Measurements from ENCODE around the gene TTLL5.

The TTLL5 gene

DNA sequence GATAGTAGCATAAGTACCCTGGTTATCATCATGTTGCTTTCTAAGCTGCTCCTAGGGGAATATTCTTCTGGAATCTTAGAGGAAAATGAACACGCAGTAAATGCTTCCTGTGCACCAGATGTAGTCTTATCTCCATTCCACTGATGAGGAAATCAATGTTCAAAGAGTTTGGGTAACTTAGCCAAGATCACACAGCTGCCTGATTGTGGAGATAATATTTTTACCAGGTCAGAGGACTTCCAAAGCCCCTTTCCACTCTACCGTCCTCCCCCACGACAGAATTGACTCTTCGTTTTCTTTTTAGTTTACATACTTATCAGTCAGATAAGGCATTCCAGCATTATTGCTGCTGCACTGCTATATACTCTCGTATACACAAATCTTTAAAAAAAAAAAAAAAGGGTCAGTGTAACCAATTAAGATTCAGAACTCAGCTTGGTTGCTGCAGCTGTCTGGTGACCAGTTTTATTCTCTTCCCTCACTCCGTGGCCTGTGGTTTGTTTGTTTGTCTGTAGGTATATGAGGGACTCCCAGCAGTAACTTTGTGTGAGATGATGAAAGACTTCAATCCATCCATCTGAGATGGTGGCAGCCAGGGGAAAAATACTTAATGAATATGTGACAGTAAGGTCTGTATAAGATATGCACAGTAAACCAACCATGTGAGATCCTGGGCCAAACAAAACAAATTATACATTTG, 210.3 kb downstream of the TTLL5 start:
- TF ChIP-seq GABPA (IDR thresholded peaks at IDR 0.05; ENCODE audit: low read depth) (no peak), SPI1 (IDR thresholded peaks at IDR 0.05; ENCODE audit: borderline replicate concordance, low read depth) (no peak), POLR2AphosphoS5 (IDR thresholded peaks at IDR 0.05; ENCODE audit: low read depth) (no peak)
- TF ChIP-seq, protein P1, sequence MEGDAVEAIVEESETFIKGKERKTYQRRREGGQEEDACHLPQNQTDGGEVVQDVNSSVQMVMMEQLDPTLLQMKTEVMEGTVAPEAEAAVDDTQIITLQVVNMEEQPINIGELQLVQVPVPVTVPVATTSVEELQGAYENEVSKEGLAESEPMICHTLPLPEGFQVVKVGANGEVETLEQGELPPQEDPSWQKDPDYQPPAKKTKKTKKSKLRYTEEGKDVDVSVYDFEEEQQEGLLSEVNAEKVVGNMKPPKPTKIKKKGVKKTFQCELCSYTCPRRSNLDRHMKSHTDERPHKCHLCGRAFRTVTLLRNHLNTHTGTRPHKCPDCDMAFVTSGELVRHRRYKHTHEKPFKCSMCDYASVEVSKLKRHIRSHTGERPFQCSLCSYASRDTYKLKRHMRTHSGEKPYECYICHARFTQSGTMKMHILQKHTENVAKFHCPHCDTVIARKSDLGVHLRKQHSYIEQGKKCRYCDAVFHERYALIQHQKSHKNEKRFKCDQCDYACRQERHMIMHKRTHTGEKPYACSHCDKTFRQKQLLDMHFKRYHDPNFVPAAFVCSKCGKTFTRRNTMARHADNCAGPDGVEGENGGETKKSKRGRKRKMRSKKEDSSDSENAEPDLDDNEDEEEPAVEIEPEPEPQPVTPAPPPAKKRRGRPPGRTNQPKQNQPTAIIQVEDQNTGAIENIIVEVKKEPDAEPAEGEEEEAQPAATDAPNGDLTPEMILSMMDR (IDR thresholded peaks at IDR 0.05; ENCODE audit: insufficient read depth, low read length) = no peak
- TF ChIP-seq, protein P2, sequence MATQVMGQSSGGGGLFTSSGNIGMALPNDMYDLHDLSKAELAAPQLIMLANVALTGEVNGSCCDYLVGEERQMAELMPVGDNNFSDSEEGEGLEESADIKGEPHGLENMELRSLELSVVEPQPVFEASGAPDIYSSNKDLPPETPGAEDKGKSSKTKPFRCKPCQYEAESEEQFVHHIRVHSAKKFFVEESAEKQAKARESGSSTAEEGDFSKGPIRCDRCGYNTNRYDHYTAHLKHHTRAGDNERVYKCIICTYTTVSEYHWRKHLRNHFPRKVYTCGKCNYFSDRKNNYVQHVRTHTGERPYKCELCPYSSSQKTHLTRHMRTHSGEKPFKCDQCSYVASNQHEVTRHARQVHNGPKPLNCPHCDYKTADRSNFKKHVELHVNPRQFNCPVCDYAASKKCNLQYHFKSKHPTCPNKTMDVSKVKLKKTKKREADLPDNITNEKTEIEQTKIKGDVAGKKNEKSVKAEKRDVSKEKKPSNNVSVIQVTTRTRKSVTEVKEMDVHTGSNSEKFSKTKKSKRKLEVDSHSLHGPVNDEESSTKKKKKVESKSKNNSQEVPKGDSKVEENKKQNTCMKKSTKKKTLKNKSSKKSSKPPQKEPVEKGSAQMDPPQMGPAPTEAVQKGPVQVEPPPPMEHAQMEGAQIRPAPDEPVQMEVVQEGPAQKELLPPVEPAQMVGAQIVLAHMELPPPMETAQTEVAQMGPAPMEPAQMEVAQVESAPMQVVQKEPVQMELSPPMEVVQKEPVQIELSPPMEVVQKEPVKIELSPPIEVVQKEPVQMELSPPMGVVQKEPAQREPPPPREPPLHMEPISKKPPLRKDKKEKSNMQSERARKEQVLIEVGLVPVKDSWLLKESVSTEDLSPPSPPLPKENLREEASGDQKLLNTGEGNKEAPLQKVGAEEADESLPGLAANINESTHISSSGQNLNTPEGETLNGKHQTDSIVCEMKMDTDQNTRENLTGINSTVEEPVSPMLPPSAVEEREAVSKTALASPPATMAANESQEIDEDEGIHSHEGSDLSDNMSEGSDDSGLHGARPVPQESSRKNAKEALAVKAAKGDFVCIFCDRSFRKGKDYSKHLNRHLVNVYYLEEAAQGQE (IDR thresholded peaks at IDR 0.05; ENCODE audit: insufficient replicate concordance, low read depth) = no peak
- H3K27ac ChIP-seq (replicated peaks) = no peak overlapping the region
- H3K4me3 ChIP-seq (replicated peaks; ENCODE audit: insufficient read depth, low read length) = no peak overlapping the region
- no peaks in the 10 kb centered on the region for H3K27me3 ChIP-seq (ENCODE audit: insufficient read depth, poor library complexity, severe bottlenecking)
- DNase-seq (ENCODE audit: low read depth in 1 of 2, low spot score in 1 of 2) = no peak

- DNase-seq (ENCODE audit: low read depth in 1 of 2, low spot score in 1 of 2) = no peak
- H3K4me3 ChIP-seq (replicated peaks; ENCODE audit: insufficient read depth, low read length) = no peak overlapping the region
- no peak overlapping the region for H3K27ac ChIP-seq (replicated peaks)
- H3K27me3 ChIP-seq (ENCODE audit: insufficient read depth, poor library complexity, severe bottlenecking) = no peaks in the 10 kb centered on the region
- TF ChIP-seq, protein P2 (IDR thresholded peaks at IDR 0.05; ENCODE audit: insufficient replicate concordance, low read depth) = no peak
- no peak for TF ChIP-seq SPI1 (IDR thresholded peaks at IDR 0.05; ENCODE audit: borderline replicate concordance, low read depth)
- TF ChIP-seq, protein P1 (IDR thresholded peaks at IDR 0.05; ENCODE audit: insufficient read depth, low read length) = no peak
- no peak for TF ChIP-seq GABPA (IDR thresholded peaks at IDR 0.05; ENCODE audit: low read depth)
- TF ChIP-seq POLR2AphosphoS5 (IDR thresholded peaks at IDR 0.05; ENCODE audit: low read depth) = no peak
Measured at GRCh38 chr14:75875958-75876357, 214.9 kb downstream of the TTLL5 start.

GRCh38 chr14:75876530-75876929, 215.5 kb downstream of the TTLL5 start:
- no peaks in the 10 kb centered on the region for H3K27me3 ChIP-seq (ENCODE audit: insufficient read depth, poor library complexity, severe bottlenecking)
- no peak for DNase-seq (ENCODE audit: low read depth in 1 of 2, low spot score in 1 of 2)
- no peak overlapping the region for H3K4me3 ChIP-seq (replicated peaks; ENCODE audit: insufficient read depth, low read length)
- TF ChIP-seq, protein P1 (IDR thresholded peaks at IDR 0.05; ENCODE audit: insufficient read depth, low read length) = no peak
- no peak for TF ChIP-seq POLR2AphosphoS5 (IDR thresholded peaks at IDR 0.05; ENCODE audit: low read depth)
- TF ChIP-seq, protein P2 (IDR thresholded peaks at IDR 0.05; ENCODE audit: insufficient replicate concordance, low read depth) = no peak
- TF ChIP-seq SPI1 (IDR thresholded peaks at IDR 0.05; ENCODE audit: borderline replicate concordance, low read depth) = no peak
- no peak for TF ChIP-seq GABPA (IDR thresholded peaks at IDR 0.05; ENCODE audit: low read depth)
- H3K27ac ChIP-seq (replicated peaks) = no peak overlapping the region
